H9 (cell line): ENCODE data around the gene BAIAP2. TPM values are rescaled to one million over a fixed set of nuclear protein-coding genes. Genes with fewer than 3 reads are reported as not detected.

Source experiments
- DNase-seq: peaks from one replicate; pipeline ENCODE4 v3.0.0-alpha.2; 2017
- H2AFZ ChIP-seq: one replicate; pipeline ENCODE4 v1.6.1; 2013; ENCODE audit warnings: mild to moderate bottlenecking, low read length, control low read depth, moderate library complexity
- H2AK5ac ChIP-seq: 2 replicates; pipeline ENCODE4 v1.6.1; 2013; ENCODE audit warnings: low read length, control low read depth, mixed read lengths; ENCODE audit not compliant: insufficient read length
- H2BK120ac ChIP-seq: one replicate; pipeline ENCODE4 v1.6.1; 2013; ENCODE audit warnings: low read depth, mild to moderate bottlenecking, low read length, control low read depth, inconsistent platforms; ENCODE audit not compliant: poor library complexity, severe bottlenecking
- H2BK12ac ChIP-seq: 2 replicates; pipeline ENCODE4 v1.6.1; 2013; ENCODE audit warnings: low read length, control low read depth, mixed read lengths, low read depth; ENCODE audit not compliant: insufficient read length
- H2BK15ac ChIP-seq: 2 replicates; pipeline ENCODE4 v1.6.1; 2013; ENCODE audit warnings: low read depth, low read length, control low read depth
- H2BK20ac ChIP-seq: one replicate; pipeline ENCODE4 v1.6.1; 2013; ENCODE audit warnings: low read depth, mild to moderate bottlenecking, low read length, control low read depth, inconsistent platforms; ENCODE audit not compliant: poor library complexity, severe bottlenecking
- H2BK5ac ChIP-seq: 2 replicates; pipeline ENCODE4 v1.6.1; 2013; ENCODE audit warnings: low read length, control low read depth, mixed read lengths; ENCODE audit not compliant: insufficient read length
- H3K14ac ChIP-seq: 2 replicates; pipeline ENCODE4 v1.6.1; 2013; ENCODE audit warnings: low read length, control low read depth; ENCODE audit not compliant: insufficient read depth
- H3K18ac ChIP-seq: 2 replicates; pipeline ENCODE4 v1.6.1; 2013; ENCODE audit warnings: low read depth, mild to moderate bottlenecking, mixed read lengths, low read length, control low read depth; ENCODE audit not compliant: insufficient read length
- H3K23ac ChIP-seq: 2 replicates; pipeline ENCODE4 v1.6.1; 2013; ENCODE audit warnings: low read length, control low read depth, mixed read lengths, low read depth; ENCODE audit not compliant: insufficient read length
- H3K23me2 ChIP-seq: 2 replicates; pipeline ENCODE4 v1.6.1; 2013; ENCODE audit warnings: low read depth, mild to moderate bottlenecking, mixed read lengths, low read length, control low read depth; ENCODE audit not compliant: insufficient read length, poor library complexity, severe bottlenecking
- H3K27ac ChIP-seq: 2 replicates; pipeline ENCODE4 v1.5.1; 2013; ENCODE audit warnings: low read length, control low read depth, mixed read lengths, low read depth; ENCODE audit not compliant: insufficient read length
- H3K27me3 ChIP-seq: 2 replicates; pipeline ENCODE4 v1.6.1; 2013; ENCODE audit warnings: low read length, control low read depth, inconsistent platforms; ENCODE audit not compliant: insufficient read depth
- H3K4ac ChIP-seq: 2 replicates; pipeline ENCODE4 v1.6.1; 2013; ENCODE audit warnings: low read depth, mild to moderate bottlenecking, control low read depth, inconsistent platforms, low read length, moderate library complexity
- H3K4me1 ChIP-seq: 2 replicates; pipeline ENCODE4 v1.6.1; 2013; ENCODE audit warnings: low read length, control low read depth, inconsistent platforms; ENCODE audit not compliant: insufficient read depth
- H3K4me2 ChIP-seq: 2 replicates; pipeline ENCODE4 v1.6.1; 2013; ENCODE audit warnings: low read length, control low read depth, mixed read lengths; ENCODE audit not compliant: insufficient read length, insufficient read depth
- H3K56ac ChIP-seq: 2 replicates; pipeline ENCODE4 v1.6.1; 2013; ENCODE audit warnings: low read depth, mild to moderate bottlenecking, mixed read lengths, low read length, control low read depth; ENCODE audit not compliant: insufficient read length
- H3K79me1 ChIP-seq: 2 replicates; pipeline ENCODE4 v1.6.1; 2013; ENCODE audit warnings: low read depth, mild to moderate bottlenecking, moderate library complexity, low read length, control low read depth, inconsistent platforms; ENCODE audit not compliant: insufficient read depth, poor library complexity, severe bottlenecking
- H3K79me2 ChIP-seq: 2 replicates; pipeline ENCODE4 v1.6.1; 2013; ENCODE audit warnings: low read length, control low read depth, inconsistent platforms; ENCODE audit not compliant: insufficient read depth
- H3K9ac ChIP-seq: 2 replicates; pipeline ENCODE4 v1.6.1; 2013; ENCODE audit warnings: low read length, control low read depth, mixed read lengths; ENCODE audit not compliant: insufficient read length; ENCODE audit errors: extremely low read depth
- H3K9me3 ChIP-seq: one replicate; pipeline ENCODE4 v1.6.1; 2013; ENCODE audit warnings: low read depth, low read length, inconsistent platforms; ENCODE audit not compliant: control insufficient read depth
- H3T11ph ChIP-seq: one replicate; pipeline ENCODE4 v1.6.1; 2013; ENCODE audit warnings: mild to moderate bottlenecking, low read length, control low read depth, inconsistent platforms
- H4K20me1 ChIP-seq: one replicate; pipeline ENCODE4 v1.6.1; 2013; ENCODE audit not compliant: control insufficient read depth, insufficient read length, insufficient read depth
- H4K5ac ChIP-seq: 2 replicates; pipeline ENCODE4 v1.6.1; 2013; ENCODE audit warnings: low read depth, mild to moderate bottlenecking, mixed read lengths, low read length, control low read depth; ENCODE audit not compliant: insufficient read length
- H4K8ac ChIP-seq: replicated peaks from 2 replicates; pipeline ENCODE4 v1.6.1; 2013; ENCODE audit warnings: low read length, control low read depth, mixed read lengths, low read depth; ENCODE audit not compliant: insufficient read length
- H4K91ac ChIP-seq: 2 replicates; pipeline ENCODE4 v1.6.1; 2013; ENCODE audit warnings: low read depth, mild to moderate bottlenecking, moderate library complexity, mixed read lengths, low read length, control low read depth; ENCODE audit not compliant: insufficient read length
- H3K27ac Mint-ChIP-seq, 3 experiments: 2 replicates in 2 of 3; 3 replicates in 1 of 3; pipeline ENCODE4 v1.8.0; 2020 to 2021; ENCODE audit warnings: mixed read lengths in 3 of 3, mild to moderate bottlenecking in 1 of 3, moderate library complexity in 1 of 3
- H3K27me3 Mint-ChIP-seq: 2 replicates; pipeline ENCODE4 v1.8.0; 2021; ENCODE audit warnings: low read depth, mild to moderate bottlenecking, moderate library complexity, mixed read lengths
- H3K36me3 Mint-ChIP-seq, 3 experiments: 2 replicates in 2 of 3; 3 replicates in 1 of 3; pipeline ENCODE4 v1.8.0; 2020 to 2021; ENCODE audit warnings: low read depth in 3 of 3, mixed read lengths in 3 of 3; ENCODE audit not compliant: insufficient read depth in 1 of 3
- H3K4me1 Mint-ChIP-seq, 2 experiments: 2 replicates each; pipeline ENCODE4 v1.8.0; 2020; ENCODE audit warnings: mixed read lengths in 2 of 2
- H3K4me3 Mint-ChIP-seq, 2 experiments: 2 replicates in 1 of 2; 3 replicates in 1 of 2; pipeline ENCODE4 v1.8.0; 2020 to 2021; ENCODE audit warnings: mild to moderate bottlenecking in 2 of 2, mixed read lengths in 2 of 2, moderate library complexity in 1 of 2
- H3K9me3 Mint-ChIP-seq, 2 experiments: 2 replicates in 1 of 2; 3 replicates in 1 of 2; pipeline ENCODE4 v1.8.0; 2020; ENCODE audit warnings: mild to moderate bottlenecking in 2 of 2, mixed read lengths in 2 of 2, moderate library complexity in 1 of 2
- WGBS: extraction: QIAGEN DNeasy Blood & Tissue Kit; methylation state at CpG from one replicate; pipeline ENCODE4 v1.1.7; 2013; ENCODE audit warnings: missing lambda C conversion rate, low lambda C conversion rate, mixed read lengths; ENCODE audit not compliant: insufficient read length; ENCODE audit errors: extremely low coverage; 5-methylcytosine and 5-hydroxymethylcytosine counted together
- total RNA-seq: library from RNA; stranded (reverse); gene quantifications from 2 replicates; pipeline ENCODE4 v1.2.1, GENCODE V29; 2021
- TF ChIP-seq, protein P1 (sequence below): fragments of 200-600 bp; sonication (generic); conservative IDR thresholded peaks from 3 replicates; pipeline ENCODE4 v1.8.0; 2021; ENCODE audit warnings: antibody characterized with exemption, mild to moderate bottlenecking

The BAIAP2 gene
- total RNA-seq, 1 experiment from 2014 or later = 27.8 TPM

DNA sequence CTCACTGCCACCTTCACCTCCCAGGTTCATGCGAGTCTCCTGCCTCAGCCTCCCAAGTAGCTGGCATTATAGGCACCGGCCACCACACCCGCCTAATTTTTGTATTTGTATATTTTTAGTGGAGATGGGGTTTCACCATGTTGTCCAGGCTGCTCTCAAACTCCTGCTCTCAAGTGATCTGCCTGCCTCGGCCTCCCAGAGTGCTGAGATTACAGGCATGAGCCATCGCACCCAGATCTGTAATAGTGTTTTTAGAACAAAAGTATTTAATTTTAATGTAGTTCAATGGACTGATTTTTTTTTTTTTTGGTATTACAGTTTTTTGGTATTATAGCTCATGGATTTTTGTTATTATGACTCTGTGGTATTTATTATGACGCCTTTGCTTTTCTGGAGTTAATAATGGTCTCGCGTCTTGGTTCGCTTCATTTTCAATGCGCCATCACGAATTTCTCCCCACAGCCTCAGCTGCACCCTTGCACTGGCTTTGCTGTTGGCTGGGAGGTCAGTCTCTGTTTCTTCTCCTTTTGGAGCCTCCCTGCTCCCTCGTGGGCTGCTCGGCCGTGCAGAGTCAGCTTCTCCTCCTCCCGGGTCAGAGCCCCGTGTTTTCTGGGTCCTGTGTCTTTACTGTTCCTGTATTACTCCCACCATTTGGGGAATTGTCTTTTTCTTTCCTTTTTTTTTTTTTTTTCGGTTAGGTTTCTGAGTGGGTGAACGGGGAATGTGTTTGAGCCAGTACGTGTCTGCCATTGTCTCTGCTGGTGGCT, 27.2 kb downstream of the BAIAP2 start:
- Histone ChIP-seq H4K20me1 (no peaks in the 10 kb centered on the region), H3K23ac (no peak overlapping the region), H2BK15ac (no peak overlapping the region), H3T11ph (no peak overlapping the region), H3K4me1 (no peaks in the 10 kb centered on the region), H4K91ac (no peak overlapping the region), H2AK5ac (no peak overlapping the region), H2BK20ac (no peak overlapping the region), H3K4ac (no peak overlapping the region), H2BK12ac (no peak overlapping the region), H4K5ac (no peak overlapping the region), H2BK120ac (no peak overlapping the region), H3K79me1 (no peaks in the 10 kb centered on the region), H3K27me3 (no peaks in the 10 kb centered on the region), H3K23me2 (no peaks in the 10 kb centered on the region), H2AFZ (no peak overlapping the region), H3K9ac (no peak overlapping the region), H3K79me2 (no peaks in the 10 kb centered on the region), H4K8ac (no peak overlapping the region), H3K14ac (no peak overlapping the region), H3K9me3 (no peaks in the 10 kb centered on the region), H3K56ac (no peak overlapping the region), H3K18ac (no peak overlapping the region), H2BK5ac (no peak overlapping the region), H3K4me2 (no peak overlapping the region), H3K27ac (no peak overlapping the region)
- no peak for DNase-seq
- peaks cover 0 to 10% (median 8%) of the 10 kb centered on the region in 3 experiments for H3K36me3 Mint-ChIP-seq
- H3K4me1 Mint-ChIP-seq = peaks cover 24 to 34% of the 10 kb centered on the region in 2 experiments
- no peaks in the 10 kb centered on the region for H3K27me3 Mint-ChIP-seq
- H3K9me3 Mint-ChIP-seq = no peaks in the 10 kb centered on the region
- TF ChIP-seq, protein P1, sequence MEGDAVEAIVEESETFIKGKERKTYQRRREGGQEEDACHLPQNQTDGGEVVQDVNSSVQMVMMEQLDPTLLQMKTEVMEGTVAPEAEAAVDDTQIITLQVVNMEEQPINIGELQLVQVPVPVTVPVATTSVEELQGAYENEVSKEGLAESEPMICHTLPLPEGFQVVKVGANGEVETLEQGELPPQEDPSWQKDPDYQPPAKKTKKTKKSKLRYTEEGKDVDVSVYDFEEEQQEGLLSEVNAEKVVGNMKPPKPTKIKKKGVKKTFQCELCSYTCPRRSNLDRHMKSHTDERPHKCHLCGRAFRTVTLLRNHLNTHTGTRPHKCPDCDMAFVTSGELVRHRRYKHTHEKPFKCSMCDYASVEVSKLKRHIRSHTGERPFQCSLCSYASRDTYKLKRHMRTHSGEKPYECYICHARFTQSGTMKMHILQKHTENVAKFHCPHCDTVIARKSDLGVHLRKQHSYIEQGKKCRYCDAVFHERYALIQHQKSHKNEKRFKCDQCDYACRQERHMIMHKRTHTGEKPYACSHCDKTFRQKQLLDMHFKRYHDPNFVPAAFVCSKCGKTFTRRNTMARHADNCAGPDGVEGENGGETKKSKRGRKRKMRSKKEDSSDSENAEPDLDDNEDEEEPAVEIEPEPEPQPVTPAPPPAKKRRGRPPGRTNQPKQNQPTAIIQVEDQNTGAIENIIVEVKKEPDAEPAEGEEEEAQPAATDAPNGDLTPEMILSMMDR = no peak
- WGBS = no CpG with 5 or more reads among the region's 19 CpGs
- peak overlapping the region in 1 of 3 experiments; percentile 49; a peak in 4 of 7 replicates for H3K27ac Mint-ChIP-seq
- no peak overlapping the region for H3K4me3 Mint-ChIP-seq
